Stimulated activated CD8-positive, alpha-beta memory T cell treated with anti-CD3 and anti-CD28 coated beads, Interleukin-12 subunit alpha, Interleukin-12 subunit beta, amount 100 ng/mL, for 4 hours (primary cell): ENCODE measurements around the gene PEX26.
"Not testable (repeated sequence)": the region's sequence is repeated elsewhere in the genome, so short reads cannot be mapped to it uniquely, and the experiment has no call there.

Experiments
- DNase-seq: peaks from one replicate; pipeline ENCODE4 v3.0.0-alpha.2; 2020; ENCODE audit warnings: low read depth

Gene PEX26

GRCh38 chr22:18071307-18071967, 6.4 kb upstream of the PEX26 start:
- not testable (repeated sequence) for DNase-seq

DNA sequence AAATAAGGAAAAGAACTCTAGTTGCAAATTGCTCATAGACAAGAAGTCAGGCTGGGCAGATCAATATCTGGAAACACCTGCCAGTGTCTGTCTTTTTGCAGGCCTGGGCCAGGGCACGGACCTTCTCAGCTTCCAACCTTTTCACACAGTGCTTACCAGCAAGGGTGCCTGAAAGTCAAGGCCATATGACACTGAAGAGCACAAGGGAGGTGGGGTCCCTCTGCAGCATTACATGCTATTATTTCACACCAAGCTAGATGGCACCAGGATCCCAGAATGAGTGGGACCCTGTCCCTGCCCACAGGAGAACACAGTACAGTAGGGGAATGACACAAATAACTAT, 5.9 kb upstream of the PEX26 start:
- DNase-seq = no peak

- DNase-seq = no peak
Observed at GRCh38 chr22:18073467-18073866, 4.3 kb upstream of the PEX26 start.

DNA sequence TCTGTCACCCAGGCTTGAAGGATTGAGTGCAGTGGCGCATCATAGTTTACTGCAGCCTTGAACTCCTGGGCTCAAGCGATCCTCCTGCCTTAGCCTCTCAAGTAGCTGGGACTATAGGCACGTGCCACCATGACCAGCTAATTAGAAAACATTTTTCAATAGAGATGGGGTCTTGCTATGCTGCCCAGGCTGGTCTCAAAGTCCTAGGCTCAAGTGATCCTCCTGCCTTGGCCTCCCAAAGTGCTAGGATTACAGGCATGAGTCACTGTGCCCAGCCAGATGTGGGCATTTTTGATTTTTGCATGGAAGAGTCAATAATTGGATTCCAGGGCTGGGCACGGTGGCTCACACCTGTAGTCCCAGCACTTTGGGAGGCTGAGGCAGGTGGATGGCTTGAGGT, 3.9 kb upstream of the PEX26 start:
- not testable (repeated sequence) for DNase-seq

GRCh38 chr22:18075101-18075719, 2.6 kb upstream of the PEX26 start:
- no peak for DNase-seq

- DNase-seq = no peak
Observed at GRCh38 chr22:18075720-18076497, 1.9 kb upstream of the PEX26 start.

GRCh38 chr22:18077087-18077638, 627 bp upstream of the PEX26 start:
- DNase-seq = no peak

GRCh38 chr22:18078329-18079041, 695 bp downstream of the PEX26 start:
- peak; percentile 24 for DNase-seq

GRCh38 chr22:18079706-18080233, 2.0 kb downstream of the PEX26 start:
- DNase-seq = no peak

DNA sequence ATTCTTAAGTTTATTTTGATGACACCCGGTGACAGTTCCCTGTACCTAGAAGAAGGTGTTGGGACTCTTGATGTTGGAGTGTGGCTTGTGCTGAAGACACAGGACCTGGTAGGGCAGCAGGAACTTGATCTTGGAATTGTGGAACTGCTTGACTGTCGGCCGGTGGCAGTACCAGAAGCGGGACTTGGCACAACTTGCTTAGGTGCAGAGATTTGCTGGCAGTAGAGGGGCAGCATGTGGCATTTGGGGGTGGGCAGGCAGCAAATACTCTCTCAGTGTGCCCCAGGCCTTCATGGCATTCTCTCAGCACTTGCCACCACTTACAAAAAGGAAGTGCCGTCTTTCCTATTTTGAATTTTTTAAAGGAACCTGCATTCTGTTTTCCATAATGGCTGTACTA, 3.6 kb downstream of the PEX26 start:
- DNase-seq = no peak

- DNase-seq = no peak
Observed at GRCh38 chr22:18082467-18082866, 4.7 kb downstream of the PEX26 start.

GRCh38 chr22:18083406-18083805, 5.6 kb downstream of the PEX26 start:
- no peak for DNase-seq

DNA sequence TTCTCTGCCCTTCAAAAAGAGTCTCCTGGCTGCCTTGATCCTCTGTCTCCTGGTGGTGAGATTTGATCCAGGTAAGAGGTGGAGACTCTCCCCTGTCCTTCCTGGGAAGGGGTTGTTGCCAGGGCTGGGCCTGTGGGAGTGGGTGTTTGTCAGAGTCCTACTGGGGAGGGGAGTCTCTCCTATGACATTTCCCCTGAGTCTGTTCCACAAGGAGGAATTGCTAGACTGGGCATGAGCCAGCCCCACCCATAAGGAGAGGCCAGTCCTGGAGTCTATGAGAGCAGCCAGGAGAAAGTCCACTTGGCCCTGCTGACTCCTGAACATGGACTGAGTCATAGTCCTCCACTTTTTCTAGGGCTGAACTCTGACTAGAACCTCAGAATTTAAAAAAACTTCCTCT, 7.4 kb downstream of the PEX26 start:
- no peak for DNase-seq

DNA sequence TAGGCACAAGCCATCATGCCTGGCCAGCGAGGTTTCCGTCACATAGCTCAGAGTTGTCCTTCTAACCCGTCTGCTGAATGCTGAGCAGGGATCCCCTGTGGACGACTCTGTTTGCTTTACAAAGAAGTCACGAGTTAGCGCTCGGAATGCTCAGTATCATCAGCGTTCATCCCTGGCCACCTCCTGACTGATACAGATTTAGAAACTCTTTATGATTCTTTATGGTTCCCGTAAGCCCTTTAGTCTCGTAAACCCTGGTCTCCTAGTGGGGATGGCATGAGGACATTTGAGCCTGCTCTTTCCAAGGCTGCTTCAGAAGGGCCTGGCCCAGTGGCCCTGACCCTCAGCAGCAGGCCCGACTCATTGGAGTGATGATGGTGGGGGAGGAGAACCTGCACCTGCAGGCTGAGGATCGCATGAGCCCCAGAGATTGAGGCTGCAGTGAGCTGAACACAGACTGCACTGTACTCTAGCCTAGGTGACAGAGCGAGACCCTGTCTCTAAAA, 9.6 kb downstream of the PEX26 start:
- no peak for DNase-seq

DNA sequence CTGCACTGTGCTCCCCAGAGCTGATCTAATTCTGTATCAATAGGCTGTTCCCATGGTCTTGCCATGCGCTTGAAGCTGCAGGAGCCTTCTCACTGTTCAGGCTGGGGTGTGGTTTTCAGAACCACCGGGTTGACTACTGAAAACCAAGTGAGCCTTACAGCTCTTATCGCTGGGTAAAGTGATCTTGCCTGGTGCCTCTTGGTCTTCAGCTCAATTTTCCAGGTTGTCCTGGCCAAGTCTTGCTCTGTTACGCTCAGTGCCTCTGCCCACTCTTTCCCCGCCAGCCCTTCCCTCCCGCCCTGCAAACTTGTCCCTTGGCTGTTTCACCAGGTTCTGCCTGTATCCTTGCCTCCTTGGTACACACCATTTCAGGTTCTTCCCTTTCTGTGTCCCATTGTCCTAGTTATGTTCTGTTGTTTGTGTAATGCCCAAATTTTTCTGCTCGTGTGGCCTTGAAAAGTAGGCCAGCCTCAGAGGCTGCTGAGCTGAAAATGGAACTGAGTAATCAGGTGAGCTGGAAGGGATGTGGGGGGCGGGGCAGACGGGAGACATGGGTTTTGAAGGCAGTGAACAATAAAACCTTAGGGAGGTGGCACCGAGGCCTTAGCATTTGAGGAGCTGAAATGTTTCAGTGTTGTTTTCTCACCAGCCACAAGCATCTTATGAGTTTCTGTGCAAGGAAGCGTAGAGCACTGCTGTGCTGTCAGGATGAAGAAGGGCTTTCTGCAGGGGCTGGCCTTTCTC, 11.2 kb downstream of the PEX26 start:
- no peak for DNase-seq

DNA sequence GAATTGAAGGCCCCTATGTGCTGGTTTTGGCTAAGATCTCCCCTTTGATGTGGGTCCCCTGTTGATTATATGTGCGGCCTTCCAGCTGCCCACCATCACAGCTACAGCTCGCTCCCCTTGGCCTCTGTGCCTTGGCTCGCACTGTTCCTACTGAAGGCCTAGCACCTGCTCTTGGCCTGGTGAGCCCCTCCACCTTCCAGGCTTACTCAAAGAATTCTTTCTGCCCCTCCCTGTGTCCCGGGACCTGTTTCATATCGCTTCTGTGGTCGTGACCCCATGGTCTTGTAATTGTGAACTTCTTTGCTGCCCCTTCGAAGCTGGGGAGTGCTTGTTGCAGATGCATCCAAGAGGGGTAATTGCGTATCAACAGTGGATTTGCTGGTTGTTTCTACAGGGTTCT, 12.5 kb downstream of the PEX26 start:
- no peak for DNase-seq

DNA sequence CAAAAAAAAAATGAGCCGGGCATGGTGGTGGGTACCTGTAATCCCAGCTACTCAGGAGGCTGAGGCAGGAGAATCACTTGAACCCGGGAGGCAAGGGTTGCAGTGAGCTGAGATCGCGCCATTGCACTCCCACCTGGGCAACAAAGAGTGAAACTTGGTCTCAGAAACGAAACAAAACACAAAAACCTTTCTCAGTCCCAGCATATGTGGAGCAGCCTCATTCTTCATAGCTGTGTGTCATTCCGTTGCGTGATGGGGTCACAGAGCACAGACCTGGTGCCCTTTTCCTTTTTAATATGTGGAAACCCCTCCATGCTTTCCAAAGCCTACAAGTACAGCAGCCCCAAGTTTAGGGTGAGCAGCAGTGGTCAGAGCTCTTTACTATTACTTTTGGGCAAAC, 13.7 kb downstream of the PEX26 start:
- no peak for DNase-seq

DNA sequence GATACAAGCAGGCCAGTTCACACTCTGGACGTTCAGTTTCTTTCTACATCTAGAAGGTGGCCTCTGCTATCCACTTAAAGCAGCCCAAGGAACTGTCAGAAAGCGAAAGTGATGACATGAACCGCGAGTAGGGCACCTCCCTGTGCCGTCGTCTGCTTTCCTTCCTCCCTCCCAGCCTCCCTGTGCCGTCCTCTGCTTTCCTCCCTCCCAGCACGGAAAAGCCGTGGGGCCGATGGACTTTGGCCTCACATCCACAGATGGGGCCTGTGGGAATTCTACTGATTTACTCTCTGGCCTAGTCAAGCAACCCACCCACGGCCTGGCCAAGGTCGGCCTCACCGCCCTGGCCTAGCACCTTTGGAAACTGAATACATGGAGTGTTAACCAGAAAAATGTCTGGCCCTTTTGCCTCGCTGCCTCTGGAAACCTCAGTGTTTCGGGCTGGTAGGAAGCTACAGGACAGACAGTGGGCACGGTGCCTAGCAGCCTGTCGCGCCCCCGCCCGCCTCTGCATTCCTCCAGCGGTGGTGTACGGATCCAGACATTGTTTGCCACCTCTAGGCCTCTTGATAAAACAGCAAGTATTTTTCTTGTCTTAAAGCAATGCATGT, 14.2 kb downstream of the PEX26 start:
- DNase-seq = no peak

- DNase-seq = no peak
Observed at GRCh38 chr22:18093661-18094060, 15.9 kb downstream of the PEX26 start.

DNA sequence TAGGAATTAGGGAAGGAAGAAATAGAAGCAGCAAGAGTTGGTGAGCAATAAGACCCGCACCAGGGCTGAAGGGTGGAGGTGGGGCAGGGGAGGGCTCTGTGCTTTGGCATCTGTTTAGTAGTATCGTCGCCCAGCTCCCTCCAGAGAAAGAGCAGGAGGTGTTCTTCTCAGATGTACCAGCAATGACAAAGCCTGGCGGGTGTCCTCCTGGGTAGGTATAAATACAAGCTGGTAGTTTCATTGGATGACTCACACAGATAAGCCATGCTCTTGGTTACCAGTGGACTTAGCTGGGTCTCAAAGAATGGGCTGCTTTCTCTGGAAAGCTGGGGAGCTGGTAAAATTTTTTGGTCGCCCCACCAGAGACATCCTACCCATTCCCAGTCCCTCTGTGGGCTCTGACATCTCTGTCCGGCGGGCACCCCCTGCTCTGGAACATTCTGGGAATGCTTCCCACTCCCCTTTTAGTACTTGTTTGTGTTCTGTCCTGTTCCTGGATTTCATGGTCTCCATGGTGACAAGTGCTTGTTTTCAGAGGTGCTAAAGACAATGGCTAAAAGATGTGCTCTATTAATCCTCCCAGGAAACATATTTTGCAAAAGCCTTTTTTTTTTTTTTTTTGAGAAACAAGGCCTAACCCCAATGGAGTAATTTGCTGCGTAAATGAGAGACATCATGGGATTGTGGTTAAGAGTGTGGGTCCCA, 17.5 kb downstream of the PEX26 start:
- DNase-seq = no peak
